Panc1 (cell line): ENCODE measurements around the gene UGT1A3. TPM values are rescaled to one million over a fixed set of nuclear protein-coding genes. Genes with fewer than 3 reads are reported as not detected.

ENCODE experiments used
- ATAC-seq: fragments of 200-7000 bp; cut with Tn5 transposase; 2 replicates; pipeline ENCODE4 v1.9.1; 2020; ENCODE audit warnings: mild to moderate bottlenecking, moderate library complexity
- BruUV-seq: library from RNA; stranded (reverse); fragments of 400-500 nt; replicated peaks from 2 replicates; lab custom pipeline; 2021; lab: Mats Ljungman, UMichigan
- CTCF ChIA-PET: fragments of 300-600 bp; sonication (Branson Sonifier 250); formaldehyde crosslinking; loops from one replicate; lab custom pipeline; 2022; ENCODE audit warnings: antibody characterized with exemption; lab: Charles Lee
- POLR2A ChIA-PET: fragments of 300-600 bp; sonication (Branson Sonifier 250); formaldehyde crosslinking; loops from one replicate; lab custom pipeline; 2022; ENCODE audit warnings: antibody characterized with exemption; lab: Charles Lee
- DNase-seq: peaks from one replicate; pipeline ENCODE4 v3.0.0-alpha.2; 2010; ENCODE audit warnings: low read depth, low spot score
- H3K27ac ChIP-seq: 2 replicates; pipeline ENCODE4 v1.5.1; 2011; ENCODE audit warnings: mild to moderate bottlenecking, low read length, inconsistent platforms
- H3K27me3 ChIP-seq: fragments of 200-500 bp; sonication (Bioruptor generic); 2 replicates; pipeline ENCODE4 v1.6.0; 2014; ENCODE audit warnings: low read length, inconsistent platforms; ENCODE audit not compliant: control insufficient read depth, insufficient read depth
- H3K36me3 ChIP-seq: fragments of 200-500 bp; sonication (Bioruptor generic); 2 replicates; pipeline ENCODE4 v1.5.1; 2014; ENCODE audit warnings: inconsistent platforms, mild to moderate bottlenecking, low read length, moderate library complexity; ENCODE audit not compliant: control insufficient read depth, insufficient read depth
- H3K4me1 ChIP-seq: 2 replicates; pipeline ENCODE4 v1.5.1; 2011; ENCODE audit warnings: inconsistent platforms, mild to moderate bottlenecking, low read length, moderate library complexity; ENCODE audit not compliant: control insufficient read depth, insufficient read depth
- H3K4me3 ChIP-seq, 2 experiments: 2 replicates each; pipeline ENCODE4 v1.5.1; 2011 to 2012; ENCODE audit warnings: low read depth in 2 of 2, low read length in 2 of 2, mild to moderate bottlenecking in 2 of 2, inconsistent platforms in 1 of 2, moderate library complexity in 1 of 2
- H3K9me3 ChIP-seq: fragments of 200-500 bp; sonication (Bioruptor generic); 2 replicates; pipeline ENCODE4 v1.5.1; 2014; ENCODE audit warnings: low read depth, mild to moderate bottlenecking, inconsistent platforms, low read length, moderate library complexity; ENCODE audit not compliant: control insufficient read depth, insufficient read depth
- CTCF ChIP-seq: fragments of 450-650 bp; IDR thresholded peaks from 2 replicates; pipeline ENCODE4 v1.5.1; 2017; ENCODE audit warnings: mild to moderate bottlenecking
- POLR2AphosphoS5 ChIP-seq: IDR thresholded peaks from 2 replicates; pipeline ENCODE4 v1.6.1; 2012; ENCODE audit warnings: mild to moderate bottlenecking, low read depth, low read length, moderate library complexity
- REST ChIP-seq, 2 experiments: IDR thresholded peaks; 2 replicates each; pipeline ENCODE4 v1.6.1; 2011 to 2012; ENCODE audit warnings: low read depth in 2 of 2, control low read depth in 1 of 2, low read length in 1 of 2, mild to moderate bottlenecking in 1 of 2, moderate library complexity in 1 of 2; ENCODE audit not compliant: insufficient read depth in 1 of 2
- SIN3A ChIP-seq: IDR thresholded peaks from 2 replicates; pipeline ENCODE4 v1.6.1; 2012; ENCODE audit warnings: low read depth, mild to moderate bottlenecking, low read length, moderate library complexity, borderline replicate concordance; ENCODE audit not compliant: insufficient read depth
- TCF7L2 ChIP-seq: IDR thresholded peaks from 2 replicates; pipeline ENCODE4 v1.6.1; 2011; ENCODE audit warnings: mild to moderate bottlenecking, low read depth, low read length, inconsistent platforms
- in situ Hi-C: cut with HindIII; loops from 2 replicates; pipeline ENCODE4 v1.10.0; 2016; ENCODE audit warnings: low sequenced_read_pairs, low pct_unique_long_range_greater_than_20kb
- intact Hi-C: fragments of 100-400 bp; cut with micrococcal nuclease; formaldehyde crosslinking; loops from one replicate; pipeline ENCODE4 v1.10.0; 2022; ENCODE audit not compliant: unreplicated experiment
- total RNA-seq: library from RNA; stranded (reverse); gene quantifications from one replicate; pipeline ENCODE4 v1.2.1, GENCODE V29; 2021; ENCODE audit not compliant: unreplicated experiment

Gene UGT1A3
- total RNA-seq, 1 experiment from 2014 or later, result not detected

- TF ChIP-seq TCF7L2, result no peak
- no peak for TF ChIP-seq REST (IDR thresholded peaks at IDR 0.05; ENCODE audit: insufficient read depth in 1 of 2, low read depth in 2 of 2, low read length in 1 of 2)
- TF ChIP-seq SIN3A, result no peak
- no peak for TF ChIP-seq POLR2AphosphoS5
- TF ChIP-seq CTCF, result no peak
- no peaks in the 10 kb centered on the region for H3K36me3 ChIP-seq
- ChIA-PET CTCF (no interaction called here), POLR2A (no interaction called here)
- ATAC-seq (no peak), DNase-seq (no peak)
- H3K4me3 ChIP-seq, result no peak overlapping the region
- no TSS peak for BruUV-seq
- in situ Hi-C loops (no loop called here), intact Hi-C loops (no loop called here)
- no peaks in the 10 kb centered on the region for H3K27me3 ChIP-seq
- no peaks in the 10 kb centered on the region for H3K4me1 ChIP-seq
- no peak overlapping the region for H3K27ac ChIP-seq
- no peaks in the 10 kb centered on the region for H3K9me3 ChIP-seq
Measured at GRCh38 chr2:233800208-233800607, 71.4 kb downstream of the UGT1A3 start.

GRCh38 chr2:233801357-233802131 lies 72.7 kb downstream of the UGT1A3 start:
- TF ChIP-seq POLR2AphosphoS5, result no peak
- no peak for TF ChIP-seq SIN3A
- TF ChIP-seq REST (IDR thresholded peaks at IDR 0.05; ENCODE audit: insufficient read depth in 1 of 2, low read depth in 2 of 2, low read length in 1 of 2), result no peak
- no peak for TF ChIP-seq CTCF
- no peak for TF ChIP-seq TCF7L2
- no peaks in the 10 kb centered on the region; the same call in 1 of the 2 replicates for H3K27me3 ChIP-seq
- no peak; the same call in 1 of the 2 replicates for ATAC-seq
- H3K4me3 ChIP-seq, result no peak overlapping the region
- ChIA-PET POLR2A (no interaction called here), CTCF (no interaction called here)
- no peak for DNase-seq
- no peak overlapping the region for H3K27ac ChIP-seq
- intact Hi-C loops (no loop called here), in situ Hi-C loops (no loop called here)
- H3K9me3 ChIP-seq, result no peaks in the 10 kb centered on the region
- no peaks in the 10 kb centered on the region for H3K4me1 ChIP-seq
- H3K36me3 ChIP-seq, result no peaks in the 10 kb centered on the region
- BruUV-seq, result no TSS peak
